HG02938 (cell line): ENCODE results near the gene RABIF.
"Not testable (repeated sequence)": the region's sequence is repeated elsewhere in the genome, so short reads cannot be mapped to it uniquely, and the experiment has no call there.

Source experiments
- ATAC-seq: cut with Tn5 transposase; IDR thresholded peaks from one replicate; pipeline ENCODE4 v1.9.1; 2021; ENCODE audit warnings: mild to moderate bottlenecking, moderate library complexity; ENCODE audit not compliant: unreplicated experiment

RABIF gene

GRCh38 chr1:202835548-202836072, 53.3 kb downstream of the RABIF start:
- ATAC-seq = no peak

- ATAC-seq = no peak
These were observed 54.0 kb downstream of the RABIF start for GRCh38 chr1:202834771-202835547.

- ATAC-seq = no peak
These were observed 57.0 kb downstream of the RABIF start for GRCh38 chr1:202831906-202832305.

- ATAC-seq = not testable (repeated sequence)
These were observed 59.7 kb downstream of the RABIF start for GRCh38 chr1:202829223-202829622.
